GM12878 (cell line): ENCODE results near the gene ATF3. TPM values are rescaled to one million over a fixed set of nuclear protein-coding genes. Genes with fewer than 3 reads are reported as not detected.

ENCODE experiments used
- ATF7 ChIP-seq: fragments of 450-650 bp; IDR thresholded peaks from 2 replicates; pipeline ENCODE4 v1.6.1; 2016; ENCODE audit warnings: low read depth, mild to moderate bottlenecking
- BHLHE40 ChIP-seq, 2 experiments: fragments of 450-650 bp in 1 of 2; IDR thresholded peaks; 2 replicates each; pipeline ENCODE4 v1.6.1; 2011 to 2017; ENCODE audit warnings: low read depth in 2 of 2, borderline replicate concordance in 1 of 2, improper control_type of control experiment in 1 of 2, low read length in 1 of 2, mild to moderate bottlenecking in 1 of 2
- GABPA ChIP-seq: IDR thresholded peaks from 2 replicates; pipeline ENCODE4 v1.6.1; 2014; ENCODE audit warnings: antibody characterized with exemption, low read depth, mild to moderate bottlenecking, inconsistent platforms
- HDGF ChIP-seq: fragments of 450-650 bp; IDR thresholded peaks from 2 replicates; pipeline ENCODE4 v1.6.1; 2016; ENCODE audit warnings: antibody characterized with exemption
- IKZF1 ChIP-seq: fragments of 450-650 bp; conservative IDR thresholded peaks from 2 replicates; pipeline ENCODE4 v1.6.1; 2017; ENCODE audit warnings: antibody characterized with exemption, mild to moderate bottlenecking
- MYB ChIP-seq: fragments of 150-350 bp; IDR thresholded peaks from 2 replicates; pipeline ENCODE4 v1.6.1; 2014; ENCODE audit warnings: mild to moderate bottlenecking, low read depth, low read length, borderline replicate concordance
- NFIC ChIP-seq: IDR thresholded peaks from 2 replicates; pipeline ENCODE4 v1.6.1; 2012; ENCODE audit warnings: low read depth, mild to moderate bottlenecking, inconsistent platforms, low read length, moderate library complexity
- RAD51 ChIP-seq: fragments of 450-650 bp; IDR thresholded peaks from 2 replicates; pipeline ENCODE4 v1.6.1; 2016; ENCODE audit warnings: moderate library complexity, mild to moderate bottlenecking, inconsistent platforms
- RUNX3 ChIP-seq: IDR thresholded peaks from 2 replicates; pipeline ENCODE4 v1.6.1; 2012; ENCODE audit warnings: low read length, inconsistent platforms
- SMARCA5 ChIP-seq: fragments of 450-650 bp; IDR thresholded peaks from 2 replicates; pipeline ENCODE4 v1.6.1; 2017; ENCODE audit warnings: mild to moderate bottlenecking
- SPI1 ChIP-seq: IDR thresholded peaks from 2 replicates; pipeline ENCODE4 v1.6.1; 2011; ENCODE audit warnings: low read depth, mild to moderate bottlenecking, low read length, moderate library complexity, borderline replicate concordance; ENCODE audit not compliant: insufficient read depth
- TBL1XR1 ChIP-seq: IDR thresholded peaks from 2 replicates; pipeline ENCODE4 v1.6.1; 2012; ENCODE audit warnings: low read depth, low read length, improper control_type of control experiment
- TCF12 ChIP-seq: IDR thresholded peaks from 2 replicates; pipeline ENCODE4 v1.6.1; 2011; ENCODE audit warnings: low read depth, mild to moderate bottlenecking, low read length
- YBX1 ChIP-seq: fragments of 450-650 bp; IDR thresholded peaks from 2 replicates; pipeline ENCODE4 v1.6.1; 2016; ENCODE audit warnings: antibody characterized with exemption
- ZNF217 ChIP-seq: fragments of 450-650 bp; IDR thresholded peaks from 2 replicates; pipeline ENCODE4 v1.6.1; 2017; ENCODE audit warnings: antibody characterized with exemption, mild to moderate bottlenecking
- polyA plus RNA-seq, 11 experiments: library from polyadenylated mRNA; depleted of rRNA in 4 of 11; unstranded in 6 of 11; stranded (reverse) in 5 of 11; fragments of >200 nt; fragmentation: Nextera tagmentation in 4 of 11; fragmentation: Illumina TruSeq in 1 of 11; extraction: Ambion mirVana in 4 of 11; extraction: Trizol in 1 of 11; gene quantifications; 1 replicate in 1 of 11; 2 replicates in 10 of 11; pipeline versions ENCODE4 v1.2.1 to v1.2.3, GENCODE V29; 2011 to 2016; ENCODE audit warnings: inconsistent platforms in 2 of 11, missing spikeins in 2 of 11, low read depth in 1 of 11
- total RNA-seq, 4 experiments: library from RNA; depleted of rRNA in 3 of 4; stranded (reverse); fragments of >200 nt in 3 of 4; fragmentation: Illumina TruSeq in 1 of 4; extraction: Trizol in 1 of 4; gene quantifications; 2 replicates each; pipeline versions ENCODE4 v1.2.1 to v1.2.3, GENCODE V29; 2013 to 2021
- TF ChIP-seq, protein P1 (sequence below): IDR thresholded peaks from 2 replicates; pipeline ENCODE4 v1.6.1; 2011; ENCODE audit warnings: low read depth, mild to moderate bottlenecking, low read length, moderate library complexity, borderline replicate concordance; ENCODE audit errors: extremely low read depth

The ATF3 gene
- total and polyA plus RNA-seq, 10 of the 15 experiments (the other 5 are each of a cell fraction or from before 2014, with no cell fraction given), result 3.0 to 13.9 (median 8.3) TPM

DNA sequence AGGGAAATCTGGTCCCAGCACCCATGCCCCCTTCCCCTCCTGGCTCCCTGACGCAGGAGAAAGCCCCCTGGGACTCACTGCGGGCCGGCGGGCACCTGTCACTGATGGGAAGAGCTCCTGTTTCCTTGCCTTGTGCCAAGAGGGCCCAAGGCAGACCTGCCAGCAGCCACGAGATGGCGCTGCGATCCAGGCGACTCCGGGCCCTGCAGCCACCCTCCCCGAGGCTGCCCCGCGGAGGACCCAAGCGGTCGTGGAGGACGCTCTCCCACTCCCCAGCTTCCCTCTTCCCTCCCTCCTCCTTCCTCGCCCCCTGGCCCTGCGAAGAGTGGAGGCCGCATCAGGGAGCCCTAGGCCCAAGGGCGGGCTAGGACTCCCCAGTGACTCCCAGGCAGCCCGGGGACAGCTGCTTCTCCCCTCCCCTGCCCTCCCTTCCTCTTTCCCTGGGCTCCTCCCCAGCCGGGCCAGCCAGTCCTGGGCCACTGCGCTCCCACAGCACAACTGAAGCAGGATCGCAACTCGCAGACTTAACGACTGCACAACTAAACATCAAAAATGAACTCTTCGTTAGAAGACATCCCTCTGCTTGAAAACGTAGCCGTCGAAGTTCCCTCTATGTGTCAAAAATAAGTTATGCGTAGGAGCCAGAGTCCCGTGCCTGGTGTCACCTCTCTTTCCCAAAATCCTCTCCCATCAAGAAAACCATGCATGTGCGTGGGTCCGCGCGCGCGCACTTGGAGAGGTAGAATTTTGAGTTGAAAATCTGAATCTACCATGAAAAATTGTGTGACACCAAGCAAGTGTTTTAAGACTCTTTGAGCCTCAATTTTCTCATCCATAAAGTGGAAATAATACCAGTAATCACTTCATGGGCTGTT is 56.9 kb downstream of the ATF3 start (continued):
- no peak for TF ChIP-seq NFIC
- TF ChIP-seq, protein P1, sequence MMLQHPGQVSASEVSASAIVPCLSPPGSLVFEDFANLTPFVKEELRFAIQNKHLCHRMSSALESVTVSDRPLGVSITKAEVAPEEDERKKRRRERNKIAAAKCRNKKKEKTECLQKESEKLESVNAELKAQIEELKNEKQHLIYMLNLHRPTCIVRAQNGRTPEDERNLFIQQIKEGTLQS, result no peak
- no peak for TF ChIP-seq TCF12
- TF ChIP-seq ZNF217, result no peak
- no peak for TF ChIP-seq ATF7
- no peak for TF ChIP-seq RAD51
- no peak for TF ChIP-seq YBX1
- peak; percentile 90 for TF ChIP-seq SMARCA5
- TF ChIP-seq SPI1, result peak; percentile 36; the same call in 1 of the 2 replicates
- 0 out of 2 replicates have a peak, but pooled peaks have one; percentile 19 for TF ChIP-seq TBL1XR1
- no peak for TF ChIP-seq MYB
- peak; percentile 77 for TF ChIP-seq IKZF1
- TF ChIP-seq GABPA, result no peak
- TF ChIP-seq HDGF, result peak; percentile 84
- peak; percentile 40 to 53; a peak in 2 of 4 replicates for TF ChIP-seq BHLHE40 (IDR thresholded peaks at IDR 0.05; ENCODE audit: borderline replicate concordance in 1 of 2, low read depth in 2 of 2, low read length in 1 of 2)
- TF ChIP-seq RUNX3, result no peak
- TF ChIP-seq, all 136 proteins: peak for 20
